Neural cell (in vitro differentiated cells): ENCODE data around the gene ETV6. TPM values are rescaled to one million over a fixed set of nuclear protein-coding genes. Genes with fewer than 3 reads are reported as not detected.

ENCODE experiments used
- H2AFZ ChIP-seq: fragments of 200-600, 300-800 bp; sonication (generic), shearing (Covaris generic); 2 replicates; pipeline ENCODE4 v1.6.0; 2014; ENCODE audit warnings: low read depth, mild to moderate bottlenecking, antibody characterized with exemption, low read length, moderate library complexity
- H3F3A ChIP-seq: fragments of 200-600 bp; shearing (Covaris generic); 2 replicates; pipeline ENCODE4 v1.6.1; 2016; ENCODE audit warnings: mild to moderate bottlenecking, moderate library complexity, mixed read lengths, antibody characterized with exemption, low read length; ENCODE audit not compliant: insufficient read depth, poor library complexity, severe bottlenecking
- H3K27ac ChIP-seq: fragments of 200-600, 300-800 bp; sonication (generic), shearing (Covaris generic); 2 replicates; pipeline ENCODE4 v1.5.1; 2014; ENCODE audit warnings: mild to moderate bottlenecking, low read length, moderate library complexity
- H3K27me3 ChIP-seq: fragments of 300-800, 200-600 bp; sonication (generic), shearing (Covaris generic); 2 replicates; pipeline ENCODE4 v1.6.0; 2014; ENCODE audit warnings: mild to moderate bottlenecking, low read depth, low read length, moderate library complexity; ENCODE audit not compliant: insufficient read depth
- H3K36me3 ChIP-seq: fragments of 300-800, 200-600 bp; sonication (generic), shearing (Covaris generic); 2 replicates; pipeline ENCODE4 v1.5.1; 2014; ENCODE audit warnings: mild to moderate bottlenecking, antibody characterized with exemption, low read length, moderate library complexity; ENCODE audit not compliant: insufficient read depth
- H3K4me2 ChIP-seq: fragments of 300-800, 200-600 bp; sonication (generic), shearing (Covaris generic); 2 replicates; pipeline ENCODE4 v1.6.0; 2014; ENCODE audit warnings: mild to moderate bottlenecking, low read length
- H3K4me3 ChIP-seq: fragments of 300-800, 200-600 bp; sonication (generic), shearing (Covaris generic); 2 replicates; pipeline ENCODE4 v1.5.1; 2014; ENCODE audit warnings: mild to moderate bottlenecking, low read length, moderate library complexity
- H3K79me2 ChIP-seq: fragments of 200-600 bp; shearing (Covaris generic); replicated peaks from 2 replicates; pipeline ENCODE4 v1.6.0; 2014; ENCODE audit warnings: mild to moderate bottlenecking, low read length, moderate library complexity; ENCODE audit not compliant: insufficient read depth
- H3K9ac ChIP-seq: fragments of 300-800, 200-600 bp; sonication (generic), shearing (Covaris generic); 2 replicates; pipeline ENCODE4 v1.6.1; 2016; ENCODE audit warnings: mild to moderate bottlenecking, low read length, mixed read lengths
- H3K9me2 ChIP-seq: fragments of 200-600 bp; shearing (Covaris generic); 2 replicates; pipeline ENCODE4 v1.6.1; 2016; ENCODE audit warnings: mild to moderate bottlenecking, low read length, mixed read lengths; ENCODE audit not compliant: insufficient read depth
- H3K9me3 ChIP-seq: fragments of 200-600, 300-800 bp; sonication (generic), shearing (Covaris generic); 2 replicates; pipeline ENCODE4 v1.6.1; 2016; ENCODE audit warnings: mild to moderate bottlenecking, mixed run types, low read length, moderate library complexity, mixed read lengths
- H4K20me1 ChIP-seq: fragments of 200-600 bp; shearing (Covaris generic); 2 replicates; pipeline ENCODE4 v1.6.1; 2016; ENCODE audit warnings: mild to moderate bottlenecking, mixed run types; ENCODE audit not compliant: insufficient read depth
- CTCF ChIP-seq: fragments of 450-650 bp; IDR thresholded peaks from 2 replicates; pipeline ENCODE4 v1.5.1; 2014; ENCODE audit warnings: antibody characterized with exemption, mild to moderate bottlenecking, moderate library complexity; ENCODE audit not compliant: poor library complexity, severe bottlenecking
- EP300 ChIP-seq: fragments of 450-650 bp; conservative IDR thresholded peaks from 2 replicates; pipeline ENCODE4 v1.6.1; 2014; ENCODE audit warnings: antibody characterized with exemption, mild to moderate bottlenecking, moderate library complexity; ENCODE audit not compliant: poor library complexity, severe bottlenecking
- EZH2 ChIP-seq: fragments of 200-600, 300-800 bp; shearing (Covaris generic), sonication (generic); IDR thresholded peaks from 2 replicates; pipeline ENCODE4 v1.6.1; 2014; ENCODE audit warnings: antibody characterized with exemption, low read length, borderline replicate concordance, mild to moderate bottlenecking; ENCODE audit not compliant: insufficient read depth, poor library complexity, severe bottlenecking
- MXI1 ChIP-seq: fragments of 450-650 bp; conservative IDR thresholded peaks from 2 replicates; pipeline ENCODE4 v1.6.1; 2014; ENCODE audit warnings: antibody characterized with exemption, mild to moderate bottlenecking; ENCODE audit not compliant: poor library complexity, severe bottlenecking
- POLR2AphosphoS5 ChIP-seq: IDR thresholded peaks from 2 replicates; pipeline ENCODE4 v1.6.1; 2012
- RAD21 ChIP-seq: fragments of 450-650 bp; conservative IDR thresholded peaks from 2 replicates; pipeline ENCODE4 v1.6.1; 2014; ENCODE audit warnings: antibody characterized with exemption, mild to moderate bottlenecking, moderate library complexity
- SMC3 ChIP-seq: fragments of 450-650 bp; conservative IDR thresholded peaks from 2 replicates; pipeline ENCODE4 v1.6.1; 2014; ENCODE audit warnings: antibody characterized with exemption, mild to moderate bottlenecking, moderate library complexity; ENCODE audit not compliant: poor library complexity
- TAF1 ChIP-seq: IDR thresholded peaks from 2 replicates; pipeline ENCODE4 v1.6.1; 2012; ENCODE audit warnings: low read depth
- polyA plus RNA-seq: library from polyadenylated mRNA; depleted of rRNA; stranded (reverse); fragments of >200 nt; gene quantifications from 2 replicates; pipeline ENCODE4 v1.2.3, GENCODE V29; 2014
- TF ChIP-seq, protein P1 (sequence below): IDR thresholded peaks from 2 replicates; pipeline ENCODE4 v1.6.1; 2012; ENCODE audit warnings: borderline replicate concordance

The ETV6 gene
- polyA plus RNA-seq, 1 donor from 2014 or later: 1.6 TPM

- no peaks in the 10 kb centered on the region for H3K27me3 ChIP-seq
- TF ChIP-seq EP300 (no peak), POLR2AphosphoS5 (no peak), TAF1 (no peak), RAD21 (no peak), EZH2 (no peak), SMC3 (no peak), MXI1 (no peak)
- TF ChIP-seq, protein P1, sequence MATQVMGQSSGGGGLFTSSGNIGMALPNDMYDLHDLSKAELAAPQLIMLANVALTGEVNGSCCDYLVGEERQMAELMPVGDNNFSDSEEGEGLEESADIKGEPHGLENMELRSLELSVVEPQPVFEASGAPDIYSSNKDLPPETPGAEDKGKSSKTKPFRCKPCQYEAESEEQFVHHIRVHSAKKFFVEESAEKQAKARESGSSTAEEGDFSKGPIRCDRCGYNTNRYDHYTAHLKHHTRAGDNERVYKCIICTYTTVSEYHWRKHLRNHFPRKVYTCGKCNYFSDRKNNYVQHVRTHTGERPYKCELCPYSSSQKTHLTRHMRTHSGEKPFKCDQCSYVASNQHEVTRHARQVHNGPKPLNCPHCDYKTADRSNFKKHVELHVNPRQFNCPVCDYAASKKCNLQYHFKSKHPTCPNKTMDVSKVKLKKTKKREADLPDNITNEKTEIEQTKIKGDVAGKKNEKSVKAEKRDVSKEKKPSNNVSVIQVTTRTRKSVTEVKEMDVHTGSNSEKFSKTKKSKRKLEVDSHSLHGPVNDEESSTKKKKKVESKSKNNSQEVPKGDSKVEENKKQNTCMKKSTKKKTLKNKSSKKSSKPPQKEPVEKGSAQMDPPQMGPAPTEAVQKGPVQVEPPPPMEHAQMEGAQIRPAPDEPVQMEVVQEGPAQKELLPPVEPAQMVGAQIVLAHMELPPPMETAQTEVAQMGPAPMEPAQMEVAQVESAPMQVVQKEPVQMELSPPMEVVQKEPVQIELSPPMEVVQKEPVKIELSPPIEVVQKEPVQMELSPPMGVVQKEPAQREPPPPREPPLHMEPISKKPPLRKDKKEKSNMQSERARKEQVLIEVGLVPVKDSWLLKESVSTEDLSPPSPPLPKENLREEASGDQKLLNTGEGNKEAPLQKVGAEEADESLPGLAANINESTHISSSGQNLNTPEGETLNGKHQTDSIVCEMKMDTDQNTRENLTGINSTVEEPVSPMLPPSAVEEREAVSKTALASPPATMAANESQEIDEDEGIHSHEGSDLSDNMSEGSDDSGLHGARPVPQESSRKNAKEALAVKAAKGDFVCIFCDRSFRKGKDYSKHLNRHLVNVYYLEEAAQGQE: no peak
- peaks cover 3% of the 10 kb centered on the region for H3F3A ChIP-seq
- H3K4me2 ChIP-seq: no peak overlapping the region
- no peak overlapping the region for H3K27ac ChIP-seq
- no peaks in the 10 kb centered on the region for H3K36me3 ChIP-seq
- no peak overlapping the region for H2AFZ ChIP-seq
- H4K20me1 ChIP-seq: no peaks in the 10 kb centered on the region
- H3K9ac ChIP-seq: no peak overlapping the region
- no peaks in the 10 kb centered on the region for H3K79me2 ChIP-seq
- no peak overlapping the region for H3K4me3 ChIP-seq
- no peaks in the 10 kb centered on the region for H3K9me3 ChIP-seq
- no peaks in the 10 kb centered on the region for H3K9me2 ChIP-seq
Observed at GRCh38 chr12:11819643-11820042, 170.2 kb downstream of the ETV6 start.

DNA sequence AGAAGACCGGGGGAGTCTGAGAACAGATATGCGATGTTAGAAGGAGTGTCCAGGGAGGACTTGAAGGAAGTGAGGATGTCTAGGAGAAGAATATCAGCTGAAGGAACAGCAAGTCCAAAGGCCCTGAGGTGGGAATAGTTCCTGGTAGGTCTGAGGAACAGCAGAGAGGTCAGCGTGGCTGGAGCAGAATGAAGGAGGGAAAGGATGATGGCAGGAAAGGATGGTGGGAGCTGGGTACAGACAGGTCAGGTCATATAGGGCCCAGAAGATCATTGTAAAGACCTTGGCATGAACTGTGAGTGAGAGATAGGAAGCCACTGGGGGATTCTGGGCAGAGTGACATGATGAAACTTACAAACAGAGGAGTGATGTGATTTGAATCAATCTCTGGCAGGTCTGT lies 171.0 kb downstream of the ETV6 start:
- Histone ChIP-seq H3K9me3 (no peaks in the 10 kb centered on the region), H2AFZ (no peak overlapping the region), H3K4me3 (no peak overlapping the region), H3K27me3 (no peaks in the 10 kb centered on the region), H4K20me1 (no peaks in the 10 kb centered on the region), H3K4me2 (no peak overlapping the region), H3K27ac (no peak overlapping the region), H3K9me2 (no peaks in the 10 kb centered on the region), H3K79me2 (no peaks in the 10 kb centered on the region), H3F3A (peaks cover 3% of the 10 kb centered on the region), H3K36me3 (no peaks in the 10 kb centered on the region), H3K9ac (no peak overlapping the region)
- TF ChIP-seq CTCF (no peak), RAD21 (no peak), EZH2 (no peak), SMC3 (no peak), TAF1 (no peak), EP300 (no peak), MXI1 (no peak), POLR2AphosphoS5 (no peak)
- TF ChIP-seq, protein P1: no peak
